Type B pancreatic cell (in vitro differentiated cells): Measurements from ENCODE around the gene TAS2R40. TPM values are rescaled to one million over a fixed set of nuclear protein-coding genes. Genes with fewer than 3 reads are reported as not detected.
"Not testable (repeated sequence)": the region's sequence is repeated elsewhere in the genome, so short reads cannot be mapped to it uniquely, and the experiment has no call there.

Experiments
- DNase-seq: peaks from one replicate; pipeline ENCODE4 v3.0.0; 2021; ENCODE audit warnings: mixed read lengths; ENCODE audit not compliant: unreplicated experiment; ENCODE audit errors: extremely low spot score
- H3K27ac Mint-ChIP-seq: 2 replicates; pipeline ENCODE4 v1.8.0; 2021; ENCODE audit warnings: mild to moderate bottlenecking, mixed read lengths
- H3K27me3 Mint-ChIP-seq: 2 replicates; pipeline ENCODE4 v1.8.0; 2021; ENCODE audit warnings: mixed read lengths
- H3K36me3 Mint-ChIP-seq: 2 replicates; pipeline ENCODE4 v1.8.0; 2021; ENCODE audit warnings: mixed read lengths
- H3K4me1 Mint-ChIP-seq: one replicate; pipeline ENCODE4 v1.8.0; 2021; ENCODE audit warnings: mixed read lengths; ENCODE audit not compliant: unreplicated experiment
- H3K4me3 Mint-ChIP-seq: 2 replicates; pipeline ENCODE4 v1.8.0; 2021; ENCODE audit warnings: mild to moderate bottlenecking, mixed read lengths
- H3K9me3 Mint-ChIP-seq: 2 replicates; pipeline ENCODE4 v1.8.0; 2021; ENCODE audit warnings: mixed read lengths
- total RNA-seq: library from RNA; stranded (reverse); gene quantifications from 2 replicates; pipeline ENCODE4 v1.2.1, GENCODE V29; 2021; ENCODE audit warnings: low replicate concordance
- TF ChIP-seq, protein P1 (sequence below): fragments of 200-600 bp; sonication (generic); conservative IDR thresholded peaks from 2 replicates; pipeline ENCODE4 v1.5.0; 2021; ENCODE audit warnings: antibody characterized with exemption, mild to moderate bottlenecking

Gene TAS2R40
- total RNA-seq, 1 donor from 2014 or later, result not detected

DNA sequence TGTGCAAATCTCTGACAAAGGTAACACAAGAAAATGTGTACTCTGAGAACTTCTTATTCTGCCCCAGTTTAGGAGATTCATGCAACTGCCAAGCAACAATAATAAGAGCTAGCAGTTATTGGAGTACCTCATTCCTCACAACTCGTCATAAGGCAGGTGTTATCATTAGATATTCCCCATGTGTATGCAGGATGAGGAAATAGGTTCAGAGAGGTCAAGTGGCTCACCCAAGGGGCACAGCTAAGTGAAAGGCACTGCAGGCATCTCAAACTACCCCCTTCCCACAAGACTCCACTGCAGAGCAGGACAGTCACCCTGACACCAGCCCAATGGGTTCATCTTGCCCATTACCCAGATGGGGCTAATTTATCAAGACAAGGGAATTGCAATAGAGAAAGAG lies 40.1 kb downstream of the TAS2R40 start:
- peak overlapping the region; percentile 71 for H3K4me3 Mint-ChIP-seq
- H3K27me3 Mint-ChIP-seq, result no peaks in the 10 kb centered on the region
- DNase-seq, result no peak
- H3K4me1 Mint-ChIP-seq, result peaks cover 13% of the 10 kb centered on the region
- TF ChIP-seq, protein P1, sequence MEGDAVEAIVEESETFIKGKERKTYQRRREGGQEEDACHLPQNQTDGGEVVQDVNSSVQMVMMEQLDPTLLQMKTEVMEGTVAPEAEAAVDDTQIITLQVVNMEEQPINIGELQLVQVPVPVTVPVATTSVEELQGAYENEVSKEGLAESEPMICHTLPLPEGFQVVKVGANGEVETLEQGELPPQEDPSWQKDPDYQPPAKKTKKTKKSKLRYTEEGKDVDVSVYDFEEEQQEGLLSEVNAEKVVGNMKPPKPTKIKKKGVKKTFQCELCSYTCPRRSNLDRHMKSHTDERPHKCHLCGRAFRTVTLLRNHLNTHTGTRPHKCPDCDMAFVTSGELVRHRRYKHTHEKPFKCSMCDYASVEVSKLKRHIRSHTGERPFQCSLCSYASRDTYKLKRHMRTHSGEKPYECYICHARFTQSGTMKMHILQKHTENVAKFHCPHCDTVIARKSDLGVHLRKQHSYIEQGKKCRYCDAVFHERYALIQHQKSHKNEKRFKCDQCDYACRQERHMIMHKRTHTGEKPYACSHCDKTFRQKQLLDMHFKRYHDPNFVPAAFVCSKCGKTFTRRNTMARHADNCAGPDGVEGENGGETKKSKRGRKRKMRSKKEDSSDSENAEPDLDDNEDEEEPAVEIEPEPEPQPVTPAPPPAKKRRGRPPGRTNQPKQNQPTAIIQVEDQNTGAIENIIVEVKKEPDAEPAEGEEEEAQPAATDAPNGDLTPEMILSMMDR, result no peak
- no peaks in the 10 kb centered on the region for H3K9me3 Mint-ChIP-seq
- H3K27ac Mint-ChIP-seq, result no peak overlapping the region
- peaks cover 15% of the 10 kb centered on the region for H3K36me3 Mint-ChIP-seq

DNA sequence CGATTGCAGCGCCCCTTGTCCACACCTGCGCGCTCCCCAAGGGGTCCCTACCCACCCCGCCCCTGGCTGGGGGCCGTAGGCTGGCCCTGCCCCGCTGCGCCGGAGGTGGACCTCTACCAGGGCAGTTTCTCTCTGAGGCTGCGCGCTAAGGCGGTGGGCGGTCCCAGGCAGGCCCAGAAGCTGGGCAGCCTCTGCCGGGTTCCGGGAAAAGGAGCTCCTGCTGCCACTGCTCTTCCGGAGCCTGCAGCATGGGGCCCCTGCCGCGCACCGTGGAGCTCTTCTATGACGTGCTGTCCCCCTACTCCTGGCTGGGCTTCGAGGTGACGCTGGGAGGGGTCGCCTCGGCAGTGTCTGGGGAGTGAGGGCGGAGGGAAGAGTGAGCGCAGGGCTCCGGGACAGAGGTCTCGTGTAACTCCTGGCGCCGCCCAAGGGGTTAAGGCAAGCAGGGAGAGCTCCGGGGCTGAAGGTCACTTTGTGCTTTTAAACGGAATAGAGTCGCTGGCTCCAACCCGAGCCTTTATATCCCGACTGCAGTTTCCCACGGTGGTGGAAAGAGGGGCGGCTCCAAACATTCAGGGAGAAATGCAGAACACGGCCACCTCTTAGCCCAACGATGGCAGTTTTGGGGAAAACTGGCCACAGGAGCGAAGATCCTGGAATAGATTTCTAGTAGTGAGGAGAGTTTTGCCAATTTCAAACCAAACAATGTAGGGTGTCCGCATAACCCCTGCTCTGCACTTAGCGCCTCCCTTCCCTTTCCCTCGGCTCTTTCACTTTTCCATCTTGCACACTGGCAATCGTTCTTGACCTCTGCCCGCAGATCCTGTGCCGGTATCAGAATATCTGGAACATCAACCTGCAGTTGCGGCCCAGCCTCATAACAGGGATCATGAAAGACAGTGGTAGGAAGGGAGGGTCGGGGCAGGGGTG lies 41.7 kb downstream of the TAS2R40 start, which contains the start of gene GSTK1:
Gene GSTK1, plus strand, starts transcription at position 176 of the 930 bp plus-strand sequence. Its CDS starts 73 bp downstream, at position 249.
- H3K4me3 Mint-ChIP-seq, result peak within 1 kb of the TSS; percentile 95
- TF ChIP-seq, protein P1, result no peak
- H3K27me3 Mint-ChIP-seq, result no peaks in the 10 kb centered on the region

DNA sequence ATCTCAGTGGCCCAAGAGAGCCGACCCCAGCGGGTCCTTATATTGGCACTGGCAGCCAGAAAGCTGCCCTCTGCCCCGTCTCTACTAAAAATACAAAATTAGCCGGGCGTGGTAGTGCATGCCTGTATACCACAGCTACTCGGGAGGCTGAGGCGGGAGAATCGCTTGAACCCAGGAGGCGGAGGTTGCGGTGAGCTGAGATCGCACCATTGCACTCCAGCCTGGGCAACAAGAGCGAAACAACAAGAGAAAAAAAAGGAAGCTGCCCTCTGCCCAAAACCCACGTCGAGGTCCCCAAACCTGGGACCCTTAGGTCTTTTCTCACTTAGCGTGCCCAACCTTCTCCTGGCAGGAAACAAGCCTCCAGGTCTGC lies 42.3 kb downstream of the TAS2R40 start:
- Mint-ChIP-seq H3K4me1 (peaks cover 13% of the 10 kb centered on the region), H3K27ac (peak overlapping the region; percentile 85), H3K36me3 (peaks cover 15% of the 10 kb centered on the region), H3K4me3 (peak overlapping the region; percentile 95)
- H3K9me3 Mint-ChIP-seq, DNase-seq, H3K27me3 Mint-ChIP-seq: not testable (repeated sequence)

More for the DNA sequence above, 41.7 kb downstream of the TAS2R40 start, which contains the start of gene GSTK1:
- peaks cover 15% of the 10 kb centered on the region for H3K36me3 Mint-ChIP-seq
- DNase-seq, result peak; percentile 77
- peaks cover 13% of the 10 kb centered on the region for H3K4me1 Mint-ChIP-seq
- H3K27ac Mint-ChIP-seq, result peak within 1 kb of the TSS; percentile 85
- no peaks in the 10 kb centered on the region for H3K9me3 Mint-ChIP-seq

DNA sequence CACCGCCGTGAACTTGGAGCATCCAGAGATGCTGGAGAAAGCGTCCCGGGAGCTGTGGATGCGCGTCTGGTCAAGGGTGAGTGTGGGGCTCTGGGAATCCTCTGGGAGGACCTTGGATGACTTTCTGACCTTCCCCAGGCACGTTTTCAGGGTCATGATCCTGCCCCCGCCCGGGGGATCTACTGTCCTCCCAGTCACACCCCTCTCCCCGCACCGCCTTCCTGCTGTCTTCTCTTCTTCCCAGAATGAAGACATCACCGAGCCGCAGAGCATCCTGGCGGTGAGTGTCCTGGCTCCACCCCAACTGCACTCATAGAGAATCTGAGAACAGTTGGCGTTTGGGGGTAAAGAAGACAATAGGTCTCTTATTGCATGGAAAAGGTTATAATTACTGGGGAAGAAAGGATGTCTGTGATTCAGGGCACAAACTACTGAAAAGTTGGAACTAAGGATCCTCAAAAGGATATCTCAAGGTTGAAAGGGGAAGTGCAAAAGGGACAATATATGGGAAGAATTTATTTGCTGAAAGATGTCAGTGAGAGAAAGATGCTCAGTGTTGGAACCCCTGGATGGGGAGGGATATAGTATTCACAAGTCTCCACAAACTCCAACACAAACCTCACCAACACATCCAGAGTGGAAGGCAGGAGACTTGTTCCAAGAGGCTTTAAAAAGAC lies 43.3 kb downstream of the TAS2R40 start:
- peaks cover 13% of the 10 kb centered on the region for H3K4me1 Mint-ChIP-seq
- peaks cover 22% of the 10 kb centered on the region for H3K36me3 Mint-ChIP-seq
- H3K4me3 Mint-ChIP-seq, result peak overlapping the region; percentile 38
- H3K9me3 Mint-ChIP-seq, result no peaks in the 10 kb centered on the region
- H3K27ac Mint-ChIP-seq, result no peak overlapping the region
- no peak for DNase-seq
- no peaks in the 10 kb centered on the region for H3K27me3 Mint-ChIP-seq
- TF ChIP-seq, protein P1, result no peak

DNA sequence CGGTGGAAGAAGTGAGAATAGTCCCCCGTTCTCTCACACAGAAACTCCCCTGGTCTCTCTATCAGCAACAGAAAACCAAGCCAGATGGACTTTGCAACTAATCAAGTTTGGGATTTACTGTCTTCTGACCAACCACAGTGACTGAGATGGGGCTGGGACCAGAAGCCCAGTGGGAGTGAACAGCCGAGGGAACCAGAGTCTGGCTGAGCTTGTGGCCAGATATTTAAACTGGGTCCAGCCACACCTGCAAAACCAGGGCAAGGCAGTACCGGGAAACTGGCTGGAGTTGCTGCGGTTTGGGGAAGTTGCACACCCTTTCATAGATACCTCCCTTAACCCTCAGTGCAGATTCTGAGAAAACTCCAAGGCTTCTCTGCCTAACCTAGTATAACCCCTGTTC lies 47.4 kb downstream of the TAS2R40 start:
- no peak overlapping the region for H3K27ac Mint-ChIP-seq
- peaks cover 5% of the 10 kb centered on the region for H3K4me1 Mint-ChIP-seq
- TF ChIP-seq, protein P1, result no peak
- H3K36me3 Mint-ChIP-seq, result peaks cover 17% of the 10 kb centered on the region
- no peaks in the 10 kb centered on the region for H3K9me3 Mint-ChIP-seq
- H3K4me3 Mint-ChIP-seq, result no peak overlapping the region
- no peak for DNase-seq
- H3K27me3 Mint-ChIP-seq, result no peaks in the 10 kb centered on the region

DNA sequence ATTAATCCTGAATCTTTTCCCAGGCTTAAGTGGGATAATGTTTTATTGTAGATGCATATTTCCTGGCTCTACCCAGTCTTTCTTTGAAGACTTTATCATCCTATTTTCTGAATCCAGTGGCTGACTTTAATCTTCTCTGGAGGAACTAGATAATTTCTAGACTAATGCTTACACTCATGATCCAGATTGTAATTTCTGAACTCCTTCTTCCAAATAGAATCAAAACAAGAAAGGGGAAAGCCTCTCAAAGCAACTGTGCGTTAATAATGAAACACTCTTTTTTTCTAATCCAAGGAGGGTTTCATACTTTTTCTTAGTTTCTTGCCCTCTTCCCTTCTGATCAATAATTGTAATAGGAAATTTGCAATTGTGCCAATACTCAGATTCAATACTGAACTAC lies 49.4 kb downstream of the TAS2R40 start:
- no peak overlapping the region for H3K4me3 Mint-ChIP-seq
- H3K4me1 Mint-ChIP-seq, result no peaks in the 10 kb centered on the region
- DNase-seq, result no peak
- TF ChIP-seq, protein P1, result no peak
- no peak overlapping the region for H3K27ac Mint-ChIP-seq
- no peaks in the 10 kb centered on the region for H3K27me3 Mint-ChIP-seq
- H3K36me3 Mint-ChIP-seq, result peaks cover 7% of the 10 kb centered on the region
- no peaks in the 10 kb centered on the region for H3K9me3 Mint-ChIP-seq
